H1 (cell line): Measurements from ENCODE around the gene TYRP1. TPM values are rescaled to one million over a fixed set of nuclear protein-coding genes. Genes with fewer than 3 reads are reported as not detected.

Source experiments
- ASH2L ChIP-seq: fragments of 200-600, 300-600 bp; sonication (generic); IDR thresholded peaks from one replicate; pipeline ENCODE4 v1.7.1; 2017; ENCODE audit warnings: low read length
- ATF2 ChIP-seq: IDR thresholded peaks from 2 replicates; pipeline ENCODE4 v1.6.1; 2012; ENCODE audit warnings: low read length, inconsistent platforms
- BCL11A ChIP-seq, 2 experiments: IDR thresholded peaks; one replicate each; pipeline ENCODE4 v1.6.1; 2011; ENCODE audit warnings: low read depth in 2 of 2, low read length in 2 of 2, mild to moderate bottlenecking in 2 of 2
- CHD7 ChIP-seq: fragments of 300-600 bp; sonication (generic); IDR thresholded peaks from 2 replicates; pipeline ENCODE4 v1.7.1; 2012; ENCODE audit warnings: low read length, moderate library complexity, mild to moderate bottlenecking, inconsistent platforms; ENCODE audit not compliant: insufficient replicate concordance
- CREB1 ChIP-seq: IDR thresholded peaks from 2 replicates; pipeline ENCODE4 v1.6.1; 2012; ENCODE audit warnings: inconsistent platforms
- JUN ChIP-seq: IDR thresholded peaks from 2 replicates; pipeline ENCODE4 v1.6.1; 2011; ENCODE audit warnings: low read depth, mild to moderate bottlenecking, improper control_type of control experiment, low read length
- KDM1A ChIP-seq: fragments of 200-600, 300-600 bp; sonication (generic); IDR thresholded peaks from 2 replicates; pipeline ENCODE4 v1.7.1; 2016; ENCODE audit warnings: mild to moderate bottlenecking, low read length, borderline replicate concordance
- RFX5 ChIP-seq: IDR thresholded peaks from 2 replicates; pipeline ENCODE4 v1.6.1; 2011; ENCODE audit warnings: low read depth, low read length, improper control_type of control experiment, borderline replicate concordance
- YY1 ChIP-seq: IDR thresholded peaks from 2 replicates; pipeline ENCODE4 v1.6.1; 2011; ENCODE audit warnings: low read depth, mild to moderate bottlenecking, low read length
- polyA plus RNA-seq, 7 experiments: library from polyadenylated mRNA; depleted of rRNA in 3 of 7; stranded (reverse) in 5 of 7; unstranded in 2 of 7; fragments of >200 nt in 5 of 7; fragments of 200-250 nt in 2 of 7; gene quantifications; 1 replicate in 5 of 7; 2 replicates in 1 of 7; 4 replicates in 1 of 7; pipeline versions ENCODE4 v1.2.1 to v1.2.3, GENCODE V29; 2011 to 2013; ENCODE audit warnings: missing spikeins in 2 of 7, mixed read lengths in 2 of 7
- total RNA-seq: library from RNA; stranded (reverse); fragmentation: NEBNext Ultra II Directional; extraction: Animal tissue kit (Norgen Biotek cat#: 25700); gene quantifications from 2 replicates; pipeline ENCODE4 v1.2.1, GENCODE V29; 2021

The TYRP1 gene
- total and polyA plus RNA-seq, 2 of the 8 experiments (the other 6 are each of a cell fraction or from before 2014, with no cell fraction given), result 0.15 TPM; not detected in 1

- TF ChIP-seq ASH2L (no peak), BCL11A (IDR thresholded peaks at IDR 0.05; ENCODE audit: low read depth in 2 of 2, low read length in 2 of 2) (no peak), KDM1A (no peak), CREB1 (no peak), ATF2 (no peak), RFX5 (no peak), YY1 (no peak), CHD7 (no peak), JUN (no peak)
These were observed 34.5 kb upstream of the TYRP1 start (continued) for GRCh38 chr9:12658531-12659209.
